A549 (cell line): Measurements from ENCODE around the gene SASH1. TPM values are rescaled to one million over a fixed set of nuclear protein-coding genes. Genes with fewer than 3 reads are reported as not detected.
"Not testable (repeated sequence)": the region's sequence is repeated elsewhere in the genome, so short reads cannot be mapped to it uniquely, and the experiment has no call there.

Source experiments
- ATAC-seq, 2 experiments: fragments of 200-7000 bp in 1 of 2; fragments of >200 bp in 1 of 2; cut with Nextera tagmentation in 1 of 2; cut with Tn5 transposase in 1 of 2; 3 replicates each; pipeline versions ENCODE4 v1.8.0 to v1.9.1; 2018 to 2020; ENCODE audit warnings: mild to moderate bottlenecking in 1 of 2, moderate library complexity in 1 of 2
- CTCF ChIA-PET: fragments of 300-600 bp; sonication (Branson Sonifier 250); formaldehyde crosslinking; extraction: SDS; loops from one replicate; lab custom pipeline; 2021; ENCODE audit warnings: antibody characterized with exemption, inconsistent platforms; lab: Yijun Ruan, JAX
- POLR2A ChIA-PET: fragments of 350-600 bp; formaldehyde crosslinking; extraction: SDS; loops from one replicate; lab custom pipeline; 2021; ENCODE audit warnings: antibody characterized with exemption, inconsistent platforms; lab: Yijun Ruan, JAX
- DNase-seq, 2 experiments: peaks; one replicate each; pipeline versions ENCODE4 v3.0.0 to v3.0.0-alpha.2; 2011 to 2016; ENCODE audit warnings: low read depth in 1 of 2, low spot score in 1 of 2
- FAIRE-seq: peaks from 2 replicates; lab custom pipeline; 2011; peaks lifted over from hg19 to GRCh38; lab: Jason Lieb, UNC
- H3K27ac ChIP-seq, 2 experiments: fragments of >200 bp; sonication (Bioruptor Twin); formaldehyde crosslinking; 3 replicates each; pipeline ENCODE4 v1.5.1; 2016 to 2017
- H3K4me1 ChIP-seq: fragments of >200 bp; sonication (Bioruptor Twin); formaldehyde crosslinking; 3 replicates; pipeline ENCODE4 v1.6.1; 2016
- H3K4me2 ChIP-seq: fragments of >200 bp; sonication (Bioruptor Twin); formaldehyde crosslinking; 3 replicates; pipeline ENCODE4 v1.6.1; 2016
- H3K4me3 ChIP-seq: fragments of >200 bp; sonication (Bioruptor Twin); formaldehyde crosslinking; 3 replicates; pipeline ENCODE4 v1.5.1; 2016
- H3K9me3 ChIP-seq: fragments of >200 bp; sonication (Bioruptor Twin); formaldehyde crosslinking; 3 replicates; pipeline ENCODE4 v1.6.1; 2016
- CEBPB ChIP-seq, 2 experiments: fragments of >200 bp in 1 of 2; sonication (Bioruptor Twin) in 1 of 2; formaldehyde crosslinking in 1 of 2; IDR thresholded peaks; 2 replicates each; pipeline ENCODE4 v1.6.1; 2012 to 2016
- CHD2 ChIP-seq: fragments of 150-350 bp; IDR thresholded peaks from 2 replicates; pipeline ENCODE4 v1.6.1; 2014; ENCODE audit warnings: low read length; ENCODE audit not compliant: partially characterized antibody
- CHD4 ChIP-seq: fragments of 200-600 bp; sonication (generic); IDR thresholded peaks from 2 replicates; pipeline ENCODE4 v1.6.1; 2016; ENCODE audit warnings: antibody characterized with exemption, mild to moderate bottlenecking, borderline replicate concordance
- EHMT2 ChIP-seq: fragments of 200-600 bp; sonication (generic); IDR thresholded peaks from 2 replicates; pipeline ENCODE4 v1.6.1; 2016; ENCODE audit warnings: antibody characterized with exemption, low read depth, mild to moderate bottlenecking, moderate library complexity
- FOSB ChIP-seq: fragments of 250-450 bp; sonication (Bioruptor Pico); IDR thresholded peaks from 2 replicates; pipeline ENCODE4 v1.5.0; 2020; ENCODE audit warnings: mild to moderate bottlenecking, moderate library complexity
- FOXS1 ChIP-seq: fragments of 250-450 bp; sonication (Bioruptor Pico); IDR thresholded peaks from 2 replicates; pipeline ENCODE4 v1.5.0; 2020; ENCODE audit warnings: mild to moderate bottlenecking, moderate library complexity
- GATA3 ChIP-seq: IDR thresholded peaks from 2 replicates; pipeline ENCODE4 v1.6.1; 2012; ENCODE audit warnings: borderline replicate concordance
- HOXA7 ChIP-seq: fragments of 250-450 bp; sonication (Bioruptor Pico); IDR thresholded peaks from 2 replicates; pipeline ENCODE4 v1.5.0; 2020; ENCODE audit warnings: mild to moderate bottlenecking, moderate library complexity
- JUN ChIP-seq, 2 experiments: fragments of >200 bp; sonication (Bioruptor Twin); formaldehyde crosslinking; IDR thresholded peaks; 2 replicates in 1 of 2; 3 replicates in 1 of 2; pipeline ENCODE4 v1.6.1; 2016 to 2017
- MAX ChIP-seq: IDR thresholded peaks from 2 replicates; pipeline ENCODE4 v1.6.1; 2012
- MAZ ChIP-seq: fragments of 150-350 bp; IDR thresholded peaks from 2 replicates; pipeline ENCODE4 v1.6.1; 2014; ENCODE audit warnings: antibody characterized with exemption, low read depth, low read length, borderline replicate concordance
- POLR2A ChIP-seq: IDR thresholded peaks from 2 replicates; pipeline ENCODE4 v1.6.1; 2012; ENCODE audit warnings: mild to moderate bottlenecking, low read length
- RAD21 ChIP-seq, 2 experiments: fragments of >200 bp in 1 of 2; sonication (Bioruptor Twin) in 1 of 2; formaldehyde crosslinking in 1 of 2; IDR thresholded peaks in 1 of 2; conservative IDR thresholded peaks in 1 of 2; 2 replicates in 1 of 2; 3 replicates in 1 of 2; pipeline ENCODE4 v1.6.1; 2012 to 2018; ENCODE audit warnings: inconsistent platforms in 1 of 2
- RCOR1 ChIP-seq: fragments of 150-350 bp; IDR thresholded peaks from 2 replicates; pipeline ENCODE4 v1.6.1; 2014; ENCODE audit warnings: antibody characterized with exemption, low read length, low read depth
- SMC3 ChIP-seq: fragments of >200 bp; sonication (Bioruptor Twin); formaldehyde crosslinking; IDR thresholded peaks from 3 replicates; pipeline ENCODE4 v1.6.1; 2018; ENCODE audit warnings: inconsistent platforms
- TFCP2L1 ChIP-seq: fragments of 250-450 bp; sonication (Bioruptor Pico); IDR thresholded peaks from 2 replicates; pipeline ENCODE4 v1.5.0; 2021; ENCODE audit warnings: mild to moderate bottlenecking
- ZC3H11A ChIP-seq: fragments of 450-650 bp; IDR thresholded peaks from 2 replicates; pipeline ENCODE4 v1.6.1; 2014; ENCODE audit warnings: antibody characterized with exemption, mild to moderate bottlenecking
- ZFP36 ChIP-seq: fragments of 450-650 bp; IDR thresholded peaks from 2 replicates; pipeline ENCODE4 v1.6.1; 2014; ENCODE audit warnings: borderline replicate concordance; ENCODE audit not compliant: partially characterized antibody
- WGBS: methylation state at CpG from one replicate; pipeline ENCODE4 v1.1.6; 2017; ENCODE audit errors: missing lambda C conversion rate; 5-methylcytosine and 5-hydroxymethylcytosine counted together
- polyA plus RNA-seq, 4 experiments: library from polyadenylated mRNA; depleted of rRNA in 3 of 4; stranded (reverse); fragments of >200 nt; fragmentation: RNase III in 1 of 4; extraction: RNeasy Plus Mini Kit Qiagen cat#74134 plus additional on column Dnase treatment in 1 of 4; gene quantifications; 2 replicates in 3 of 4; 3 replicates in 1 of 4; pipeline ENCODE4 v1.2.3, GENCODE V29; 2011 to 2017
- TF ChIP-seq, protein P1 (sequence below): fragments of 200-600 bp; sonication (generic); IDR thresholded peaks from 2 replicates; pipeline ENCODE4 v1.6.1; 2016; ENCODE audit warnings: antibody characterized with exemption, mild to moderate bottlenecking, moderate library complexity

SASH1 gene
- polyA plus RNA-seq, 2 of the 4 experiments (the other 2 are of a cell fraction) = 2.5 to 3.0 TPM

GRCh38 chr6:148349466-148349865, 6.8 kb downstream of the SASH1 start:
- no peak for TF ChIP-seq RAD21 (conservative IDR thresholded peaks at IDR 0.05 in 1 of 2, IDR thresholded peaks at IDR 0.05 in 1 of 2)
- TF ChIP-seq CHD2 = no peak
- no peak for TF ChIP-seq SMC3
- TF ChIP-seq TFCP2L1 (CRISPR knock-in tag) = no peak
- TF ChIP-seq HOXA7 (CRISPR knock-in tag) = no peak
- TF ChIP-seq MAZ = no peak
- no peak for TF ChIP-seq JUN (IDR thresholded peaks at IDR 0.05)
- no peak for TF ChIP-seq GATA3
- TF ChIP-seq EHMT2 = no peak
- no peak for TF ChIP-seq ZC3H11A
- no peak for TF ChIP-seq POLR2A
- TF ChIP-seq FOXS1 = no peak
- TF ChIP-seq CHD4 = no peak
- no peak for TF ChIP-seq CEBPB (IDR thresholded peaks at IDR 0.05)
- TF ChIP-seq, protein P1, sequence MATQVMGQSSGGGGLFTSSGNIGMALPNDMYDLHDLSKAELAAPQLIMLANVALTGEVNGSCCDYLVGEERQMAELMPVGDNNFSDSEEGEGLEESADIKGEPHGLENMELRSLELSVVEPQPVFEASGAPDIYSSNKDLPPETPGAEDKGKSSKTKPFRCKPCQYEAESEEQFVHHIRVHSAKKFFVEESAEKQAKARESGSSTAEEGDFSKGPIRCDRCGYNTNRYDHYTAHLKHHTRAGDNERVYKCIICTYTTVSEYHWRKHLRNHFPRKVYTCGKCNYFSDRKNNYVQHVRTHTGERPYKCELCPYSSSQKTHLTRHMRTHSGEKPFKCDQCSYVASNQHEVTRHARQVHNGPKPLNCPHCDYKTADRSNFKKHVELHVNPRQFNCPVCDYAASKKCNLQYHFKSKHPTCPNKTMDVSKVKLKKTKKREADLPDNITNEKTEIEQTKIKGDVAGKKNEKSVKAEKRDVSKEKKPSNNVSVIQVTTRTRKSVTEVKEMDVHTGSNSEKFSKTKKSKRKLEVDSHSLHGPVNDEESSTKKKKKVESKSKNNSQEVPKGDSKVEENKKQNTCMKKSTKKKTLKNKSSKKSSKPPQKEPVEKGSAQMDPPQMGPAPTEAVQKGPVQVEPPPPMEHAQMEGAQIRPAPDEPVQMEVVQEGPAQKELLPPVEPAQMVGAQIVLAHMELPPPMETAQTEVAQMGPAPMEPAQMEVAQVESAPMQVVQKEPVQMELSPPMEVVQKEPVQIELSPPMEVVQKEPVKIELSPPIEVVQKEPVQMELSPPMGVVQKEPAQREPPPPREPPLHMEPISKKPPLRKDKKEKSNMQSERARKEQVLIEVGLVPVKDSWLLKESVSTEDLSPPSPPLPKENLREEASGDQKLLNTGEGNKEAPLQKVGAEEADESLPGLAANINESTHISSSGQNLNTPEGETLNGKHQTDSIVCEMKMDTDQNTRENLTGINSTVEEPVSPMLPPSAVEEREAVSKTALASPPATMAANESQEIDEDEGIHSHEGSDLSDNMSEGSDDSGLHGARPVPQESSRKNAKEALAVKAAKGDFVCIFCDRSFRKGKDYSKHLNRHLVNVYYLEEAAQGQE = no peak
- TF ChIP-seq ZFP36 = no peak
- TF ChIP-seq RCOR1 = no peak
- TF ChIP-seq, all 56 proteins: peak for 0
- DNase-seq = no peak
- no peak for FAIRE-seq
- H3K27ac ChIP-seq = no peak overlapping the region
- POLR2A ChIA-PET = no interaction called here
- H3K9me3 ChIP-seq = no peaks in the 10 kb centered on the region
- ATAC-seq = no peak
- no peak overlapping the region for H3K4me3 ChIP-seq
- WGBS = 93% methylated on average over 9 of the region's 9 CpGs
- CTCF ChIA-PET = no interaction called here
- peaks cover 7% of the 10 kb centered on the region; the same call in 2 of the 3 replicates for H3K4me1 ChIP-seq
- H3K4me2 ChIP-seq = no peak overlapping the region

- no peaks in the 10 kb centered on the region for H3K9me3 ChIP-seq
- ATAC-seq (no peak), DNase-seq (no peak)
- no peak overlapping the region for H3K27ac ChIP-seq
- no peak overlapping the region for H3K4me3 ChIP-seq
- POLR2A ChIA-PET = no interaction called here
- CTCF ChIA-PET = no interaction called here
- H3K4me1 ChIP-seq = no peaks in the 10 kb centered on the region
- TF ChIP-seq GATA3 (no peak), FOSB (CRISPR knock-in tag) (no peak), CHD2 (no peak), MAX (no peak)
- TF ChIP-seq, all 56 proteins: peak for 0
- H3K4me2 ChIP-seq = no peak overlapping the region
- WGBS = 79% methylated on average over 1 of the region's 1 CpG
- FAIRE-seq = no peak
These were observed 8.7 kb downstream of the SASH1 start for GRCh38 chr6:148351309-148351708.

DNA sequence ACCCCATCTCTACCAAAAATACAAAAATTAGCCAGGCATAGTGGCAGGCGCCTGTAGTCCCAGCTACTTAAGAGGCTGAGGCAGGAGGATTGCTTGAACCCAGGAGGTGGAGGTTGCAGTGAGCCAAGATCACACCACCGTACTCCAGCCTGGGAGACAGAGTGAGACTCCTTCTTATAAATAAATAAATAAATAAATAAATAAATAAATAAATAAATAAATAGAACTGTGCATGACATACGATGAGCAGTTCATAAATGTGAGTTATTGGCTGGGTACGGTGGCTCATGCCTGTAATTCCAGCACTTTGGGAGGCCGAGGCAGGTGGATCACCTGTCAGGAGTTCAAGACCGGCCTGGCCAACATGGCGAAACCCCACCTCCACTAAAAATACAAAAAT, 9.8 kb downstream of the SASH1 start:
- CTCF ChIA-PET, POLR2A ChIA-PET, H3K4me2 ChIP-seq, ATAC-seq, H3K4me3 ChIP-seq, DNase-seq, FAIRE-seq, H3K27ac ChIP-seq, H3K4me1 ChIP-seq, H3K9me3 ChIP-seq: not testable (repeated sequence)
- 88% methylated on average over 7 of the region's 7 CpGs for WGBS
